Skin of body (tissue), 2 donors: ENCODE measurements around the gene ANAPC7. TPM values are rescaled to one million over a fixed set of nuclear protein-coding genes. Genes with fewer than 3 reads are reported as not detected.
A peak's percentile ranks its signal among the peaks of the same experiment; 100 is the strongest.
"Not testable (repeated sequence)": the region's sequence is repeated elsewhere in the genome, so short reads cannot be mapped to it uniquely, and the experiment has no call there.

ENCODE experiments used
- DNase-seq: peaks from one replicate; lab custom pipeline; 2025; lab: John Stamatoyannopoulos, UW
- total RNA-seq: library from RNA; depleted of rRNA; stranded (reverse); fragments of >200 nt; gene quantifications from one replicate; pipeline ENCODE4 v1.2.3, GENCODE V29; 2014

ANAPC7 gene, protein sequence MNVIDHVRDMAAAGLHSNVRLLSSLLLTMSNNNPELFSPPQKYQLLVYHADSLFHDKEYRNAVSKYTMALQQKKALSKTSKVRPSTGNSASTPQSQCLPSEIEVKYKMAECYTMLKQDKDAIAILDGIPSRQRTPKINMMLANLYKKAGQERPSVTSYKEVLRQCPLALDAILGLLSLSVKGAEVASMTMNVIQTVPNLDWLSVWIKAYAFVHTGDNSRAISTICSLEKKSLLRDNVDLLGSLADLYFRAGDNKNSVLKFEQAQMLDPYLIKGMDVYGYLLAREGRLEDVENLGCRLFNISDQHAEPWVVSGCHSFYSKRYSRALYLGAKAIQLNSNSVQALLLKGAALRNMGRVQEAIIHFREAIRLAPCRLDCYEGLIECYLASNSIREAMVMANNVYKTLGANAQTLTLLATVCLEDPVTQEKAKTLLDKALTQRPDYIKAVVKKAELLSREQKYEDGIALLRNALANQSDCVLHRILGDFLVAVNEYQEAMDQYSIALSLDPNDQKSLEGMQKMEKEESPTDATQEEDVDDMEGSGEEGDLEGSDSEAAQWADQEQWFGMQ
- 38.0 TPM for total RNA-seq

DNA sequence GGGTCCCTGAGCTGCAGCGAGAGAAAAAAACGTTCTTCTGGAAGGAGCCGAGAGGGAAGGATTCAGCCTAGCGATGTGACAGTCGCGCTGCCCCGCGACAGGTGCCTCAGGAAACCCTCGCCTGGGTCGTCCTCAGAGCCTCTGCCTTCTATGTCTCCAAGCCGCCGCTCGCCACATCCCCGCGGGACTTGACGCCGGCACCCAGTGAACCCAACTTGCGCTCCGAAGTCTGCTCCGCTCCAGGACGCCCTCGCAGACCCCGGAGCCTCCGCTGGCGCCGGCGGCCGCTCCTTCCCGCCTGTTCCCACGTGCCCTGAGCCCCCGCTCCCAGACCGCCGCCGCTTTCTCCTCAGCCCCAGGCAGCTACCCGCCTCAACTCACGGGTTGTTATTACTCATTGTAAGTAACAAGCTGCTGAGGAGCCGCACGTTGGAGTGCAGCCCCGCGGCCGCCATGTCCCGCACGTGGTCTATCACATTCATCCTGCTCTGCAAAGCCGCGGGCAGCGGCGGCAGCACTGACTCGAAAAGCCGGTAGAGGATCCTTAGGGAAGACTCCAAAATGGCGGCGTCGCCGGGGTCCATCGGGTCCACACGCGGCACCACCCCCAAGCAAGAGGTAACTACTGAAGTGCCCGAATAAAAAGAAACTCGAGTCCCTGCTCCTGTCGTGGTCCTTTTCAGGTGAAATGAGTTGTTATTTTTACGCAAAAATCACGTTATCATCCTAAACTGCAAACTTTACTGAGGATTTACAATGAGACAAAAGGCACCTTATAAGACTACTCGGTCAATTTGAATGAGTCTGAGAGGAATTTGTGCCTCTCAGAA, at the start of gene ANAPC7:
ANAPC7 (minus strand) TSS at position 563 of the 830 bp plus-strand sequence; CDS start at position 482, 81 bp downstream.
- peak; percentile 92 for DNase-seq

DNA sequence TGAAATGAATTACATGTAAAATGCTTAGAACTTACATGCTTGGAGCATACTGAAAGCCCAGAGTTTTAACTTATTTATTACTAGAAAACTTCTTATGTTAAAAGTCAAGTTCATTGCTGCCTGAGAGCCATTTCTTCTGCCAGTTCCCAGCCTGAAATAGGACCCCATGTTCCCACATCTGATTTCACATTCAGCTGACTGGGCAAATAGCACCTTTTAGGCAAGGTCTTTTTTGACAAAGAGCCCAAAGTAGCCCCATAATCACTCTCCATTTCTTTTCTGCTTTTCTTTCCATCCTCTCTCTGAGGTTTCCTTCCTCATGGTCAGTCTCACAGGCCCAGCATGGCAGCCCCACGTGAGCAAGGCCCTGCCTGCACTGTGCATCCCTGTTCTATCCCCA, 47.8 kb upstream of the ANAPC7 start:
- DNase-seq, result no peak

DNA sequence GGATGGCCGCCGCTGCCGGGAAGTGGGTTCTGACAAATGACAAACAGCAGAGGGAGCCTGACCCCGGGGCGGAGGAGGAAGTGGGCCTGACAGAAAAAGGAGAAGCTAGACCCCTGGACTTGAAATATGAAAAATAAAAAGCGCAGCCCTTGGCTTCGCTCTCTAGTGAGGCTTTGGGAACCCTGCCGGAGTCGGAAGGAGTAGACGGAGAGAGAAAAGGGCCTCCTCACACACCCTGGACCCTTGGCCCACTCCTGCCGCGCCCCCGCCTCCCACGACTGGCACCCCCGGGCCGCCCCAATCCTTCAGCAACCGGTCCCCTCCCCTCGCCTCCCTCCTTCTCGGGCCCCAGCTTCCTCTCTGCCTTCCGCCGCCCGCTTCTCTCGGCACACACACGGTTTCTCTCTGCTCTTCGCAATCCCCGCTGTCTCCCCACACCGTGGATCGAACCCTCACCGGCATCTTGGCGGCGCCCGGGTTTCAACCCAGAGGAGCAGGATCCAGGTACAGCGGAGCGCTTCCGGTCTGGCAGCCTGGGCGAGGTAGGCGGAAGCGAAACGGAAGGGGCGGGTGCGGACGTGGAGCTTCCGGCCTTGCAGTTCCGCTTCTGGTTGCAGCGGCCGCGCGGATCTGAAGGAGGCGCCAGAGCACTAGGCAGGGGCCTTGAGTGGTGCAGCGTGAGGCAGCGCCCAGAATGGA, 46.4 kb upstream of the ANAPC7 start, which contains the start of gene ARPC3:
ARPC3 (minus strand) TSS at position 539 of the 699 bp plus-strand sequence; CDS start at position 462, 77 bp downstream.
- peak; percentile 94 for DNase-seq

DNA sequence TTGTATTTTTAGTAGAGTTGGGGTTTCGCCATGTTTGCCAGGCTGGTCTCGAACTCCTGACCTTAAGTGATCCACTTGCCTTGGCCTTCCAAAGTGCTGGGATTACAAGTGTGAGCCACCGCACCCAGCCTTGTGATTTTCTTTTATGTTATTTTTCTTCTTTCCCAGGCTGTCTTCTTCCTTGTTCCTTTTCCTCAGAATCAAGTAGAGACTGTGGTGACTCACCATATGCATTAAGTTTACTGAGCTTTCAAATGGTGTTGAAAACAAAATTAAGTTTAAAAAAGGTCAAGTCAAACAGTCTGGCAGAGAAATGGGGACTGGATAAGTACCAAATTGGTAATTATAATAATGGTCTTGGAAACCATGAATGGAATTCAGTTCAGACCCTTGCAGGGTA, 40.9 kb upstream of the ANAPC7 start:
- DNase-seq, result no peak

DNA sequence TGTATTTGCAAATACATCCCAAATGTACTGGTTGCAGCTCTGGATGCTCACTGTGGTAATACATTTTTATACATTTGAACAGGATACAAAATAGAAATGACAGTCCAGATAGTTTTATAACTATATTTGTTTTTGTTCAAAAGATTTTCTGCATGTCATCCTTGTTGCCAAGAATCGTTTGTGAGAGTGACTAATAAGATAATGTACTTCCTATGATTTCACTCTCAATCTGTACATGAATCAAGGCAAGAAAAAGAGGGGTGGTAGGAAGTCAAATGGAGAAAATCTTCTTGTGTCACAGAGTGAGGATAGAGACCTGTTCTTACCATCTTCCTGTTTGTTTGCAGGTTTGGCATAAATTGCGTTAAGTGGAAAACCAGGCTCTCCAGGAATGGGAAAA, 32.7 kb upstream of the ANAPC7 start:
- DNase-seq, result no peak

DNA sequence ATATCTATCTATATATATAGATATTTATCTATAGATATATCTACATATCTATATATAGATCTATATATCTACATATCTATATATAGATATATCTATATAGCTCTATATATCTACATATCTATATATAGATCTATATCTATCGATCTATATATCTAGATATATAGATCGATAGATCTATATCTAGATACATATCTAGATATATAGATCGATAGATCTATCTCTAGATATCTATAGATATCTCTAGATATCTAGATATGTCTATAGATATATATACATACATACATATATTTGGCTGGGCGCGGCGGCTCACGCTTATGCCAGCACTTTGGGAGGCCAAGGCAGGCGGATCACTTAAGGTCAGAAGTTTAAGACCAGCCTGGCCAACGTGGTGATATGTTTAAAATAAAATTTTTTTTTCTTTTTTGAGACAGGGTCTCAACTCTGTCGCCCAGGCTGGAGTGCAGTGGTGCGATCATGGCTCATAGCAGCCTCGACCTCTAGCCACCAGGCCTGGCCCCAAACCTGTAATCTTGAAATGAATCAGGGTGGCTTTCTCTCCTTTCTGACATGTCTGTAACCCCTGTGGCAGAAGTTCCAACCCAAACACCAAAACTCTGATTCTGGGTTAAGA, 28.6 kb upstream of the ANAPC7 start:
- DNase-seq, result no peak

DNA sequence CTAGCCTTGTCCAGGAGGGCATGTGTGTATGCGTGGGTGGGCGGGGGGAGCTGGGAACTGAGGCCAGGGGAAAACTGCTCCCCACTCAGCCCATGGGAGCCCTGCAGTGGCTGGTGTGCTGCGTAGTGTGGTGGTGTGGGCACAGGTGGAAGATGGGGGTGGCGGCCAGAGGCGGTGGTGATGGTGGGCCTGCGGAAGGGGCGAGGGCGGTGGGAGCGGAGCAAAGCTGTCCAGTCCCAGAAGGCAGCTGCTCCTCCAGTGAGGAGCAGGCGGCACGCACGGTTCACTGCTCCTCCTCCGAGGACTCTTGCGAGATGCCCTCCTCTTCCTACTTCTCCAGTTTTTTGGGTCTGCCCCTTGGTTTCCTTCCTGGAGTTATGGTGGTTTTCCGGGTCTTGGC, 26.2 kb upstream of the ANAPC7 start:
- DNase-seq, result not testable (repeated sequence)

DNA sequence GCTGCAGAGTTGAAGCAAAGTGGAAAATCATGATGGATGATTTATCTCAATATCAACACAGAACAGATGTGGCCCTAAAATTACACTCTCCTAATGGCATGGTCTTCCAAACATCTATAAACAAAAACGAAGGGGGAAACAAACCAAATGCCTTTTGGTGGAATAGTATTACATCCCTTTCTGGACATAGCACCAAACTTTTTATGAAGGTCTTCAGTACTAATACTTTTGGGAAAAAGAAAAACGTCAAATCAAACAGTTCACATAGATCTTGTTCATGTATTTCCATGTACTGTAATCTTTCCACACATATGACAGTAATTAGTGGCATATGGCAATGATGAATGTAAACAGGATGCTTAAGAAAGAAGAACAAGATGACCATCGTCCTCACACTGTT, 22.9 kb upstream of the ANAPC7 start:
- peak; percentile 64 for DNase-seq

DNA sequence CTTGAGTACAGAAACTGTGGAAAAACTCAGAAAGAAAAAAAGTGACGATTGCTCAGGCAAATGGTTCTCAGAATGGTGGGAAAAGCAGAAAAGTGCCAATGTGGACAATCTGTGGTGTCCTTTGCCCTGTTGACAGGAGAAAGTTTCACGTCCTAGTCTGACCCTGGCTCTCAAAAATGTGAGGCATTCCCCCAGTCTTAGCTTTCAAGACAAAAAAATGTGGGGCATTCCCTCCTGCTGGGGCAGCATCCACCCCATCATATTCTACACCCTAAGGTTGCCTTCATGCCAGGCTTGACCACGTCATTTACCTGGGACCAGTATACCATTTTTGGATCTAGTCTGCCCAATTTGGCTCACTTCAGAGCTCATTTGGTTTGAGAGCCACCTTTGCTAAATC, 20.7 kb upstream of the ANAPC7 start:
- no peak for DNase-seq

DNA sequence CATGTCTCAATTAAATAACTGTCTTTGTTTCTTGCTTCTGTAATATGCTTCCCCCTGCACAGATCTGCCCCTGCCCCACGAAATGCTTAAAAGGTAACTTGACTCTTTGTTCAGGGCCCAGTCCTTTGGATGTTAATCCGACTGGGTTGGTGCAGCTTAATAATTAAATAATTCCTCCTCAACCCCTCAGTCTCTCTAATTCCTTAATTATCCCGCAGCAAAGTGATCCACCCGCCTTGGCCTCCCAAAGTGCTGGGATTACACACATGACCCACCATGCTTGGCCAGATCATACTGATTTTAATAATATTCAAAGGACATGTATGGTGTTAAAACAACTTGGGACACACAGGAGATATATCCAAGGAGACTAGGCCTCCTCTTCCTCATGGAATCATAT, 18.2 kb upstream of the ANAPC7 start:
- DNase-seq, result no peak

DNA sequence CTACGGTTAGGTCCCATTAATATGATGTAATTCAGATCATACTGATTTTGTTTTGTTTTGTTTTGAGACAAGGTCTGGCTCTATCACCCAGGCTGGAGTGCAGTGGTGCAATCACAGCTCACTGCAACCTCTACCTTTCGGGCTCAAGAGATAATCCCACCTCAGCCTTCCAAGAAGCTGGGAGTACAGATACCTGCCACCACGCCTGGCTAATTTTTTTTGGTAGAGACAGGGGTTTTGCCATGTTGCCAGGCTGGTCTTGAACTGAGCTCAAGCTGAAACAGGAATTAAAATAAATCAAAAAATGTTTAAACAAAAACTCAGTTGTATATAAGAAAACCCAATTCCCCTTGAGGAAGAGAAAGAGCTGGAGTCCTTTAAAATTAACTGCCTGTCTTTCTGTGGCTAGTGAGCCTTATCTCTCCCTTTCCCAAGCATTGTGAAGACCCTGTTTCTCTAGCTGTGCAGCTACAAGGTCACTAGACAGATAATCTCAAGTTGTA, 17.7 kb upstream of the ANAPC7 start:
- no peak for DNase-seq

DNA sequence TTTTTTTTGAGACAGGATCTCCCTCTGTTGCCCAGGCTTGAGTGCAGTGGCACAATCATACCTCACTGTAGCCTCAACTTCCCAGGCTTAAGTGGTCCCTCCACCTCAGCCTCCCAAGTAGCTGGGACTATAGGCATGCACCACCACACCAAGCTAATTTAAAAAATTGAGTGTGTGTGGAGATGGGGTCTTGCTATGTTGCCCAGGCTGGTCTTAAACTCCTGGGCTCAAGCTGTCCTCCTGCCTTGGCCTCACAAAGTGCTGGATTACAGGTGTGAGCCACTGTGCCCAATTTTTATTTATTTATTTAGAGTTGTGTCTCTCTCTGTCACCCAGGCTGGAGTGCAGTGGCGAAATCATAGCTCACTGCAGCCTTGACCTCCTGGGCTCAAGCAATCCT, 17.1 kb upstream of the ANAPC7 start:
- not testable (repeated sequence) for DNase-seq

DNA sequence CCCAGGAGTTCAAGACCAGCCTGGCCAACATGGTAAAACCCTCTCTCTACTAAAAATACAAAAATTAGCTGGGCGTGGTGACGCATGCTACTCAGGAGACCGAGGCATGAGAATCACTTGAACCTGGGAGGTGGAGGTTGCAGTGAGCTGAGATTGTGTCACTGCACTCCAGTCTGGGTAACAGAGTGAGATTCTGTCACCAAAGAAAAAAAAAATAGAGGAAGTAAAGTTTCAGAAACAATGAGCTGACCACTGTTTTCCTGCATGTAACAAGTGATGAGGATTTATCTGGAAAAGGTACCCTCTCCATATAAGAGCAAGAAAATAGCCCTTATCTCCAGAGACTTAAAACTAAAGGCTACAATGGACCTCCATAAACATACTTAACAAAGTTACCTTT, 13.6 kb upstream of the ANAPC7 start:
- not testable (repeated sequence) for DNase-seq

DNA sequence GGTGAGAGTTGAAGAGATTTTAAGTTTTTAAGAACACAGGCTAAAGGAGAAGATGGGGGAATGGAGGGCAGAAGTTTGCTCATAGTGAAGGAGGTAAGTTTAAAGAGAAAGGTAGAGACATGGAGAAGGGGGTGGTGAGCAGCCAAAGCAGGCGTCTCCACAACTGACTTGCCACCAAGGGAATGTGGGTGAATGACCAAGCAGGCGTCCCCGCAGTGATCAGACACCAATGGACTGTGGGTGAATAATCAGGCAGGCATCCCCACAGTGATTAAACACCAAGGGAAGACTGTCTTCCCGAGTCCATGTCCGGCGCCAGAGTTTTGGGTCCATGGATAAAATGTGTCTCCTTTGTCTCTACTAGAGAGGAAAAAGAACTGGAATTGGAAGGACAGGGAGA, 6.6 kb upstream of the ANAPC7 start:
- DNase-seq, result not testable (repeated sequence)

DNA sequence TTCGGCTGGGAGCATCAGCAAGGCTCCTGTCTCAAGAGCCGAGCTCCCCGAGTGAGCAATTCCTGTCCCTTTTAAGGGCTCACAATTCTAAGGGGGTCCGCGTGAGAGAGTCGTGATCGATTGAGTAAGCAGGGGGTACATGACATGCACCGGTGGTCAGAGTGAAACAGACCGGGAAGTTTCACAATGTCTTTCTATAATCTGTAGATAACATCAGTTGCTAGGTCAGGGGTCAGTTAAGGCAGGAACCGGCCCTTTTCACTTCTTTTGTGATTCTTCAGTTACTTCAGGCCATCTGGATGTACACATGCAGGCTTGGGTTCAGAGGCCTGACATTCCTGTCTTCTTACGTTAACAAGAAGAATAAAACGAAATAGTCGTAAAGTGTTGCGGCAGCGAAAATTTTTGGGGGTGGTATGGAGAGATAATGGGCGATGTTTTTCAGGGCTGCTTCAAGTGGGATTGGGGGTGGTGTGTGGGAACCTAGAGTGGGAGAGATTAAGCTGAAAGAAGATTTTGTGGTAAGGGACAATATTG, 1.7 kb upstream of the ANAPC7 start:
- DNase-seq, result not testable (repeated sequence)

DNA sequence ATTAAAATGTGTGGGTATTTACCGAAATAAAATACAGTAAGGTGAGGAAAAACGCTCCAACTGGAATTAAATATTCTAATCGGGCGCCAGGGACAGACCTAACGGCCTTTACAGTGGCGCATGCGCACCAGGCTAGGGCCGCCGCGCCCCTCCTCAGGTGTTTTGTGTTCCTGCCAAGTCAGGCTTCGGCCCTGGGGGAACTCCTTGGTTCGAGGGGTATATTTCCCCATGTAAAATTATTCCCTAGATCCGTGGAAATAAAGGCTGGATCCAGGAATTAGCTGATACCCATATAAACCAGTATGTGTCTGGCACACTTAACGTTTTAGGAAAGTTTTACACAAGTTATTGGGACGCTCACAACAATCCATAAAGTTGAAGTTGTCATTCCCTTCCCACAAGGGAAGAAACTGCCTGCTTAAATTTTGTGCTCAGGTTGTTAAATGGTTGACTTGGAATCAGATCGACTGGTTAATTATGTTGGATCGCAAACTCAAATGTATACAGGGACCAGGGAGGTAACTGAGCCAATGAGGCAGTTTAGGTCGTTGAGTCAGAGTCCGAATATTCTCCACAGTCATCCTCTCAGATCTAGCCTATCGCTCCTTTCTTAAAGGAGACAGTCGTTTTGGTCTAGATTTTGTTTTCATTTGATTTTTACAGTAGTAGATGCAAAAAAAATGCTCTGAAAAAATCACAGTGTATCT, 621 bp upstream of the ANAPC7 start:
- no peak for DNase-seq

DNA sequence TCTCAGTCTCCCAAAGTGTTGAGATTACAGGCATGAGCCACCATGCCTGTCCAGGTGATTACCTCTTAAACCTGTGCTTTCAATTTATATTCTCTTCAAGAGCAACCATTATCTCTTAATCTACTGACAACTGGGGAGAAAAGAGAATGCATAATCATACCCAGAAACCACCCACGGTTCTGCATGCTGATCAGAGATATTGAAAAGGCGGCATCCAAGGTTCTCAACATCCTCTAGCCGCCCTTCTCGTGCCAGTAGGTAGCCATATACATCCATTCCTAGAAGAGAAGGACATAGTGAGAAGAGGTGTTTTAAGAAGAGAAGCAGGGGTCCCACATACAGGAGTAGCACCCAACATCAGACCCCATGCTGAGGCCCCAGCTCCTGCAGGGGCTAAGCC, 20.8 kb downstream of the ANAPC7 start:
- DNase-seq, result no peak

DNA sequence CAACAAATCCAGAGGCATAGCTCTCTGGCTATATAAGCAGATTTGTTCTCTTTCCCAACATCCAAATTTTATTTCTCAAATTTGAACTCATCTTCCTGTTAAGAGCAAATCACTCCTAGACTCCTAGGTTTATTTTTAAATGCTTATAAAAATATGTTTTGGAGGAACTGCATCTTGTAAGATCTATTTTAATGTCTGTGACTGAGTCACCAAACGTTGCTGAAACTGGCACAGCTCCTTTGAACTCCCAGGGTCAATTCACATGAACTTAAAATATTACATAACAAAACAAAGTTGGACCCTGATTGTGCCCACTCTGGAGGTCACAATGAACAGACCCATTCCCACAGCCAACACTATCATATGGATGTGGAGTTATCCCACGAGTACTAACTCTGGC, 23.9 kb downstream of the ANAPC7 start:
- DNase-seq, result no peak

DNA sequence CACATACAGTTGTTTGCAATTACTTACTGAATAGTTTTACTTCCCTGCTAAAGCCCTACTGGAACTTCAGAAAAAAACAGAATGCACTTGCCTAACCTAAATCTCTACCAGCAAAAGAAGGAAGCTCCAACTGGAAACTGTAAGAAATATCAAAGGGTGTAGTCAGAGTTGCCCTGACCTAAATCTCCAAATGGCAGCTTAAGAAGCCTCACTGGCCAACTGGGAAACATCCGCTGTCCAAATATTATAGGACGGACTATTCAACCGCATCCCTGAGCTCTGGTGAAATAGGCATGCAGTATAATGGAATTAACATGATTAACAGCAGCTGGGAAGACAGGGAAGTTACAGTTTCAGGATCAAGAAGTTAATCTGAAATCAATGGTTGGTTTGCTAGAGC, 24.3 kb downstream of the ANAPC7 start:
- DNase-seq, result no peak
